NCI-H526 treated with DMSO at 0.1 percent for 48 hours (cell line): ENCODE data around the gene NMNAT1.
"Not testable (repeated sequence)": the region's sequence is repeated elsewhere in the genome, so short reads cannot be mapped to it uniquely, and the experiment has no call there.

ENCODE experiments used
- DNase-seq: peaks from one replicate; lab custom pipeline; 2025; lab: John Stamatoyannopoulos, UW

The NMNAT1 gene

GRCh38 chr1:9920606-9921005 lies 22.7 kb upstream of the NMNAT1 start:
- no peak for DNase-seq

GRCh38 chr1:9922342-9922741 lies 20.9 kb upstream of the NMNAT1 start:
- DNase-seq: no peak

GRCh38 chr1:9927259-9927658 lies 16.0 kb upstream of the NMNAT1 start:
- no peak for DNase-seq

GRCh38 chr1:9929431-9930385 lies 13.6 kb upstream of the NMNAT1 start:
- no peak for DNase-seq

GRCh38 chr1:9942399-9942938 lies 806 bp upstream of the NMNAT1 start:
- DNase-seq: peak; percentile 6

GRCh38 chr1:9946315-9946714 lies 3.0 kb downstream of the NMNAT1 start:
- no peak for DNase-seq

- DNase-seq: no peak
These were observed 14.5 kb downstream of the NMNAT1 start for GRCh38 chr1:9957726-9958125.

GRCh38 chr1:9960011-9960410 lies 16.7 kb downstream of the NMNAT1 start:
- DNase-seq: no peak

- peak; percentile 67 for DNase-seq
These were observed 17.7 kb downstream of the NMNAT1 start for GRCh38 chr1:9960706-9961562.

- DNase-seq: no peak
These were observed 41.0 kb downstream of the NMNAT1 start for GRCh38 chr1:9984253-9984652.

- no peak for DNase-seq
These were observed 41.7 kb downstream of the NMNAT1 start for GRCh38 chr1:9985001-9985400.

- no peak for DNase-seq
These were observed 46.5 kb downstream of the NMNAT1 start for GRCh38 chr1:9989773-9990172.

- no peak for DNase-seq
These were observed 47.7 kb downstream of the NMNAT1 start for GRCh38 chr1:9990944-9991343.

- no peak for DNase-seq
These were observed 49.6 kb downstream of the NMNAT1 start for GRCh38 chr1:9992910-9993309.

- no peak for DNase-seq
These were observed 50.3 kb downstream of the NMNAT1 start for GRCh38 chr1:9993561-9994075.

GRCh38 chr1:9996624-9997582 lies 53.6 kb downstream of the NMNAT1 start, which contains the start of gene RBP7:
Gene RBP7, plus strand, starts transcription at chr1:9997228. Its CDS starts 31 bp downstream, at chr1:9997259.
- DNase-seq: no peak

- no peak for DNase-seq
These were observed 57.9 kb downstream of the NMNAT1 start for GRCh38 chr1:10001016-10001665.

GRCh38 chr1:10005248-10005647 lies 62.0 kb downstream of the NMNAT1 start:
- DNase-seq: not testable (repeated sequence)

GRCh38 chr1:10007169-10007568 lies 63.9 kb downstream of the NMNAT1 start:
- no peak for DNase-seq

GRCh38 chr1:10014016-10014415 lies 70.7 kb downstream of the NMNAT1 start:
- DNase-seq: no peak
